GM20000 (cell line): ENCODE measurements around the gene C18orf54.
A peak's percentile ranks its signal among the peaks of the same experiment; 100 is the strongest.

Experiments used
- DNase-seq: peaks from one replicate; pipeline ENCODE4 v3.0.0; 2012; ENCODE audit warnings: low spot score
- CTCF ChIP-seq: IDR thresholded peaks from 2 replicates; pipeline ENCODE4 v1.5.1; 2012; ENCODE audit warnings: mild to moderate bottlenecking, control low read depth; ENCODE audit errors: extremely low read depth, missing control alignments

The C18orf54 gene

DNA sequence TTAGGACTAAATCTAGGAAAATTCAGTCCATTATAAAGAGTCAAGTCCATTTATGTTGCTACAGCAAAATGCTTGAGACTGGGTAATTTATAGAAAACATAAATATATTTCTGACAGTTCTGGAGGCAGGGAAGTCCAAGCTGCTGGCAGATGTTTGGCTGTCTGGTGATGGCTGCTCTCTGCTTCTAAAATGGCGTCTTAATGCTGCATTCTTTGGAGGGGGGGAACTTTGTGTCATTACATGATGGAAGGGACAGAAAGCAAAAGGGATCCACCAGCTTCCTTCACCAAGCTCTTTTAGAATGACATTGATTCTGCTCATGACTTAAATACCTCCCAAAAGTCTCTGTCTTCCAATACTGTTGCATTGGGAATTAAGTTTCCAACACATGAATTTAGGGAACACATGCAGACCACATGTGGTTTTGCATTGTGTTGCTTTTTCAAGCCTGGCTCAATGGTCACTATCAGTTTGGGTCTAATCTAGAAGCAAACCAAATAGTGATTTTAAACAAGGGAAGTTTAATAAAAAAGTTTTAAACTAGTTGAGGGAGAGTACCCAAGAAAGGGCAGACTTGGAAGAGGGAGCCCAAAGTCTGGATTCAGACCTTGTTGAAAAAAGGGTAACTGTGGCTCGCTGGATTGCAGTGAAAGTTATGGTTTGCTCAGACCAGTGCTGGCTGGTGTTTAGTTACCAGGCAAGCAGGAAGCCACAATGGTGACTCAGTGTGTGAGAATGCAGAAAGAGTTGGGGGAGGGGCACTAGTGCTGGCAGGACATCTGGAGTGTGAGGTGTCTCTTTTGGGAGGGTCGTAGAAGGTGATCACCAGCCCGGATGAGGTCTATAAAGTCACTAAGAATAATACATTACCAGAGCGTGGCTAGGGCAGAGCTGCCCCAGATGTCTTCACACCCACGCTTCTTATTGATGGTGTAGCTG lies 30.8 kb downstream of the C18orf54 start:
- peak; percentile 18 for DNase-seq
- no peak for TF ChIP-seq CTCF

DNA sequence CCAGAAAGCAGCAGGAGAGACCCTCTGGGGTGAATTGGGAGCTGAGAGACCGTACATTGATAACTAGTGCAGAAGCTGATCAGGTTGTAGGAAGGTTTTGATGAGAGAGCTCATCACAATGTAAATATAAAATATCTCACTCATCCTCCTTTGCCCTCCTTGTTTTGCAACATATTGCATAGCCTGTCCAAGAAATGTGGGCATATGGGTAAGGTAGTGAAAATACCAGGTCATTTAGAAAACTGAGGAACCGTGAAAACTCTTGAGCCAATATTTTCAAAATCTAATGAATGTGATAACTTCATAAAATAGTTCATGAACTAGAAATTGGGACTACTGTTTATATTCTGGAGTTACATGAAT lies 31.4 kb downstream of the C18orf54 start:
- no peak for DNase-seq

DNA sequence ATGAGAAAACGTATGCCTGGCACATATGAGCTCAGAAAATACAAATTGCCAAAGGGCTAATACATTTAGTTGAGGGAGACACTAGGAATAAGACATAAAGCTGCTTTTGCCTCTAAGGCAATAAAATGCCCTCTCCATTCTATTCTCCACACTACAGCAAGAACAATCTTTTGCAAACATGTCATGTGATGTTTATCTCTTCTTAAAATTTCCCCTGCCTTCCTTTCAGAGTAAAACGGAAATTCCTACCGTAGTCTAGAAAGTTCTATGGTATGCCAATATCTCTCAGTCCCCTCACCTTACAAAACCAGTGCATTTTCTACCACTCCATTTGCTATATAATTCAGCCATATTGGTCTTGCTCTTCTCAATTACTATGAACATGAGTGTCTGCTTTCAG lies 33.1 kb downstream of the C18orf54 start:
- no peak for DNase-seq
- TF ChIP-seq CTCF = no peak

More for the DNA sequence above, 31.4 kb downstream of the C18orf54 start:
- no peak for TF ChIP-seq CTCF

- peak; percentile 52 for DNase-seq
- peak; percentile 37 for TF ChIP-seq CTCF
These were observed 34.9 kb downstream of the C18orf54 start for GRCh38 chr18:54392543-54393023.

DNA sequence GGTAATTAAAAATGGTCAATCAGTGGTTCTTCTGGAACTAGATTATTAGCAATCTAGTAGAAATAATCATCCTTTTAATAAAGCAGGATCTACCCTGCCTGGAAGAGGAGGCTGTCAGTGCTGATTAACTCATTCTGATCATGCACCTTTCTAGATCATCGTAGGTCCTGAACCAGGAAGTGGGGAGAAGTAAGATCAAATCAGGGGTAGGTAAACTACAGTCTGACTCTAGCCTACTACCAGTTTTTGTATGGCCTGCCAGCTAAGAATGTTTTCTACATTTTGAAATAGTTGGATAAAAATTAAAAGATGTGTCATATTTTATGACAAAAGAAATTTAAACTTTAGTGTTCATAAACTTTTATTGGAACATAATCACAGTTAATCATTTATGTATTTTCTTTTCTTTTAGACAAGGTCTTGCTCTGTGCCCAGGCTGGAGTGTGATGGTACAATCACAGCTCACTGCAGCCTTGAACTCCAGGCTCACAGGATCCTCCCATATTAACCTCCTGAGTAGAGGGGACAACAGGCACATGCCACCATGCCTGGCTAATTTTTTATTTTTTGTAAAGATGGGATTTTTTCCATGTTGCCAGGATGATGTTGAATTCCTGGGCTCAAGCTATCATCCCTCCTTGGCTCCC lies 36.1 kb downstream of the C18orf54 start:
- DNase-seq = no peak
- no peak for TF ChIP-seq CTCF

- DNase-seq = no peak
- TF ChIP-seq CTCF = no peak
These were observed 39.1 kb downstream of the C18orf54 start for GRCh38 chr18:54396760-54397159.

DNA sequence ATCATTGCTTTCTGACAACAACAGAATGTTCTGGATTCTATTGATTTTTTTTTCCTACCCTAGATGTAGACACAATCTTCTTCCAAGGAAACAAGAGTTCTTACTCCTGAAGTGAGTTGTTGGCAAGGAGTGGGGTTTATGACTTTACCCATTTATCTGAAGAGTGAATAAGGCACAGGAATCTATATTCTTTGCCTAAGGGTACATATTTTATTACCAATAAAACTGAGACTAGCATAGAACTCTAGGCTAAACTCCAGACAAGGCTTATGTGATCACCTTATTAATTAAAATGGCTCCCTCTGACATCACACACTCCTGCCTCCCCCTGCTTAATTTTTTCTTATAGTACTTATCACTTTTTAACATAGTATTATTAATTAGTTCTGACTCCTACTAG lies 47.6 kb downstream of the C18orf54 start:
- TF ChIP-seq CTCF = no peak
- DNase-seq = no peak
